Smooth muscle cell (in vitro differentiated cells): ENCODE measurements around the gene SMARCD2. TPM values are rescaled to one million over a fixed set of nuclear protein-coding genes. Genes with fewer than 3 reads are reported as not detected.

ENCODE experiments used
- DNase-seq: peaks from one replicate; lab custom pipeline; 2025; ENCODE audit not compliant: unreplicated experiment; lab: John Stamatoyannopoulos, UW
- H2AFZ ChIP-seq: fragments of 200-600 bp; sonication (generic); 2 replicates; pipeline ENCODE4 v1.6.0; 2016; ENCODE audit warnings: antibody characterized with exemption, low read depth, mild to moderate bottlenecking
- H3F3A ChIP-seq: fragments of 200-600 bp; sonication (generic); 2 replicates; pipeline ENCODE4 v1.6.0; 2017; ENCODE audit warnings: antibody characterized with exemption, low read depth
- H3K27ac ChIP-seq: fragments of 200-600 bp; sonication (generic); 2 replicates; pipeline ENCODE4 v1.5.1; 2016; ENCODE audit warnings: low read depth, mild to moderate bottlenecking
- H3K27me3 ChIP-seq: fragments of 200-600 bp; sonication (generic); 2 replicates; pipeline ENCODE4 v1.6.1; 2016; ENCODE audit warnings: low read depth, mild to moderate bottlenecking
- H3K36me3 ChIP-seq: fragments of 200-600 bp; sonication (generic); 2 replicates; pipeline ENCODE4 v1.5.1; 2016; ENCODE audit warnings: low read depth
- H3K4me1 ChIP-seq: fragments of 200-600 bp; sonication (generic); 2 replicates; pipeline ENCODE4 v1.5.1; 2016; ENCODE audit warnings: low read depth
- H3K4me2 ChIP-seq: fragments of 200-600 bp; sonication (generic); 2 replicates; pipeline ENCODE4 v1.6.0; 2016; ENCODE audit warnings: mild to moderate bottlenecking
- H3K4me3 ChIP-seq: fragments of 200-600 bp; sonication (generic); 2 replicates; pipeline ENCODE4 v1.5.1; 2016; ENCODE audit warnings: mild to moderate bottlenecking
- H3K79me2 ChIP-seq: fragments of 200-600 bp; sonication (generic); 2 replicates; pipeline ENCODE4 v1.6.0; 2016; ENCODE audit warnings: low read depth, mild to moderate bottlenecking
- H3K9ac ChIP-seq: fragments of 200-600 bp; sonication (generic); 2 replicates; pipeline ENCODE4 v1.6.0; 2016; ENCODE audit warnings: low read depth
- H3K9me3 ChIP-seq: fragments of 200-600 bp; sonication (generic); replicated peaks from 2 replicates; pipeline ENCODE4 v1.5.1; 2016; ENCODE audit warnings: low read depth
- H4K20me1 ChIP-seq: fragments of 200-600 bp; sonication (generic); 2 replicates; pipeline ENCODE4 v1.6.0; 2016; ENCODE audit warnings: low read depth
- CTCF ChIP-seq: fragments of 200-600 bp; sonication (generic); IDR thresholded peaks from 2 replicates; pipeline ENCODE4 v1.5.1; 2017; ENCODE audit warnings: borderline replicate concordance, mild to moderate bottlenecking, antibody characterized with exemption; ENCODE audit not compliant: insufficient read depth, poor library complexity, severe bottlenecking
- WGBS: methylation state at CpG from one replicate; pipeline ENCODE4 v1.1.7; 2016; ENCODE audit warnings: low lambda C conversion rate; 5-methylcytosine and 5-hydroxymethylcytosine counted together
- polyA plus RNA-seq: library from polyadenylated mRNA; unstranded; fragments of >200 nt; fragmentation: Nextera tagmentation; extraction: Ambion mirVana; gene quantifications from 2 replicates; pipeline ENCODE4 v1.2.1, GENCODE V29; 2016
- total RNA-seq: library from RNA; depleted of rRNA; stranded (reverse); fragments of >200 nt; gene quantifications from 2 replicates; pipeline ENCODE4 v1.2.3, GENCODE V29; 2014

The SMARCD2 gene
- total and polyA plus RNA-seq, 2 experiments from 2014 or later, result 41.9 to 43.7 TPM

DNA sequence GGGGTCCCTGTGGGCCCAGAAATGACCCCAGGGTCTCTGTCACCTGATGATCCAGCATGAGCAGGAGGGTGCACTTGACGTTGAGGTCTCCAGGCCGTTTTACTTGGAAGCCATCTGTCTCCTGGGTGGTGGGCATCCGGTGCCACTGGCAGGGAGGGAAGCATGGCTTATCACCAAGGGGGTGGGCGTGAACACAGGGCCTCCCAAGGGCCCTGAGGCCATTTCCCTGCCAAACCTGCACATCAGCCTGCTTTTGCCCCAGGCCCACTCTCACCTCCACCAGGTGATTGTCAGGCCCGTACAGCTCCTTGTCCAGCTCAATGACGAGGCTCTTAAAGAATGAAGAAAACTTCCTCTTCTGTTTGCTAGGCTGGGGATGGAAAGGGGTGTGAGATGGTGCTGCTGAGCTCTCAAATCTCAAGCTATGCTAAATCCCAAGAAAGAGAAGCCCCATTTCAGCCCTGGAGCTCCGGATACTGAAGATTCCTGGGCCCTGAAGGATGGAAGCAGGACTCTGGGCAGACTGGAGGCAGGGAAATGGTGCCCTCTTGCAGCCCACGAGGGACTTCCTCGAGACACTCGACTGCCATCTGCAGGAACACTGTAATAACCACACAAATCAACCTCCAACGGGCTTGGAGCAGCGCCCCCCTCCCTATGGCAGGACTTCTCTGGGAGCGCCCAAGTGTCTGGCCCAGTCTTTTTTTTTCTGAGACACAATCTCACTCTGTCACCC is 7.9 kb downstream of the SMARCD2 start:
- no peak for DNase-seq
- H3K27me3 ChIP-seq, result no peaks in the 10 kb centered on the region
- peak; percentile 29 for TF ChIP-seq CTCF
- no peaks in the 10 kb centered on the region for H3F3A ChIP-seq
- H3K79me2 ChIP-seq, result peaks cover 38% of the 10 kb centered on the region
- H3K4me2 ChIP-seq, result no peak overlapping the region
- peaks cover 37% of the 10 kb centered on the region for H4K20me1 ChIP-seq
- H2AFZ ChIP-seq, result no peak overlapping the region
- 69% methylated on average over 13 of the region's 13 CpGs for WGBS
- peaks cover 7% of the 10 kb centered on the region for H3K4me1 ChIP-seq
- no peak overlapping the region for H3K9ac ChIP-seq
- no peaks in the 10 kb centered on the region for H3K36me3 ChIP-seq
- no peak overlapping the region for H3K27ac ChIP-seq
- H3K4me3 ChIP-seq, result no peak overlapping the region
- H3K9me3 ChIP-seq, result no peaks in the 10 kb centered on the region

- Histone ChIP-seq H3K27ac (no peak overlapping the region), H3K36me3 (no peaks in the 10 kb centered on the region), H3K9ac (no peak overlapping the region), H3K9me3 (no peaks in the 10 kb centered on the region), H3K4me2 (no peak overlapping the region), H3K79me2 (peaks cover 38% of the 10 kb centered on the region), H4K20me1 (peaks cover 29% of the 10 kb centered on the region), H3F3A (no peaks in the 10 kb centered on the region), H3K4me1 (no peaks in the 10 kb centered on the region), H3K27me3 (no peaks in the 10 kb centered on the region), H3K4me3 (no peak overlapping the region), H2AFZ (no peak overlapping the region)
- 97% methylated on average over 15 of the region's 15 CpGs for WGBS
- no peak for TF ChIP-seq CTCF
- DNase-seq, result no peak
Observed at GRCh38 chr17:63833741-63834373, 8.6 kb downstream of the SMARCD2 start.

DNA sequence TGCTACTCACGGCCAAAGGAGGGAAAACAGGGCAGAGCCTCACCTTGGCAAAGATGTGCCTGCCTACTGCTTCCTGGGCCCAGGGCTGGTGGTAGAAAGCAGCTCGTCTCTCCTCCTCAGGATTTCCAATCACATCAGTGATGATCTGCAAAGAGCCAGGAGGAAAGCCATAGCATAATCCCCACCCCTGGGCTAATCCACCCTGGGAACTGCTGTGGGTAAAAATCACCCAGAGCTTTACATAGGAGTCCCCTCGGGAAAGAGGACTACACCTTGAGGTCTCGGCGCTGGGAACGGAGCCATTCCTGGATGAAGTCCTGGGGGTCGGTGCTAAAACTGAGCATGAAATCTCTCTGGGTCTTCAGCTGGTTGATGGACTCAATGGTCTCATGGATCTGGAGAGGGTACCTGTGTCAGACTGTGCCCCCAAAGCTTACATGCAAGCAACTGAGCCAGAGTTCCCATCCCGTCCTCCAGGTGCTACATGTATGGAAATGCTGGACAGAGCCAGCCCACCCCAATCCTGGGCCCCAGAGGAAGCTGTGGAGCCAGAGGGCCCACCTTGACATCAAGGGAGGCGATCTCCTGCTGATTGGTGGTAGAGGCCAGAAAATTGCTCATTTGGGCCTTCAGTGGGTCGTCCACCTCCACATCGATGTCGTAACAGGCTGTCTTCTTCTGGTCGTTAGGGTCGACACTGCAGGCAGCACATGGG is 9.3 kb downstream of the SMARCD2 start:
- H3K27me3 ChIP-seq, result no peaks in the 10 kb centered on the region
- no peaks in the 10 kb centered on the region for H3K9me3 ChIP-seq
- no peak for DNase-seq
- H2AFZ ChIP-seq, result no peak overlapping the region
- 94% methylated on average over 14 of the region's 14 CpGs for WGBS
- H4K20me1 ChIP-seq, result peaks cover 23% of the 10 kb centered on the region
- no peak overlapping the region for H3K4me3 ChIP-seq
- TF ChIP-seq CTCF, result no peak
- peaks cover 38% of the 10 kb centered on the region for H3K79me2 ChIP-seq
- no peak overlapping the region for H3K27ac ChIP-seq
- peaks cover 5% of the 10 kb centered on the region for H3K4me1 ChIP-seq
- no peak overlapping the region for H3K4me2 ChIP-seq
- H3K9ac ChIP-seq, result no peak overlapping the region
- no peaks in the 10 kb centered on the region for H3K36me3 ChIP-seq
- no peaks in the 10 kb centered on the region for H3F3A ChIP-seq
